Right kidney (tissue), 9 donors: ENCODE results near the gene UST.
A peak's percentile ranks its signal among the peaks of the same experiment; 100 is the strongest.

ENCODE experiments used
- DNase-seq: peaks from one replicate; pipeline ENCODE4 v3.0.0-alpha.2; 2016
- long read RNA-seq, 8 donors: transcript quantifications; one replicate each; lab custom pipeline, GENCODE V29; 2026

The UST gene, protein sequence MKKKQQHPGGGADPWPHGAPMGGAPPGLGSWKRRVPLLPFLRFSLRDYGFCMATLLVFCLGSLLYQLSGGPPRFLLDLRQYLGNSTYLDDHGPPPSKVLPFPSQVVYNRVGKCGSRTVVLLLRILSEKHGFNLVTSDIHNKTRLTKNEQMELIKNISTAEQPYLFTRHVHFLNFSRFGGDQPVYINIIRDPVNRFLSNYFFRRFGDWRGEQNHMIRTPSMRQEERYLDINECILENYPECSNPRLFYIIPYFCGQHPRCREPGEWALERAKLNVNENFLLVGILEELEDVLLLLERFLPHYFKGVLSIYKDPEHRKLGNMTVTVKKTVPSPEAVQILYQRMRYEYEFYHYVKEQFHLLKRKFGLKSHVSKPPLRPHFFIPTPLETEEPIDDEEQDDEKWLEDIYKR
- long read RNA-seq, donor 1, full-length matches to known transcripts: 1 of 1 reads
- long read RNA-seq, donor 1, partial matches to known transcripts: 0 of 1 reads
- long read RNA-seq, donor 1, other reads (novel, unspliced or antisense): 0 of 1 reads
- long read RNA-seq, donor 2, full-length matches to known transcripts: 1 of 1 reads
- long read RNA-seq, donor 2, partial matches to known transcripts: 0 of 1 reads
- long read RNA-seq, donor 2, other reads (novel, unspliced or antisense): 0 of 1 reads
- long read RNA-seq, donor 3, full-length matches to known transcripts: 1 of 1 reads
- long read RNA-seq, donor 3, partial matches to known transcripts: 0 of 1 reads
- long read RNA-seq, donor 3, other reads (novel, unspliced or antisense): 0 of 1 reads
- long read RNA-seq, donor 4, full-length matches to known transcripts: 1 of 1 reads
- long read RNA-seq, donor 4, partial matches to known transcripts: 0 of 1 reads
- long read RNA-seq, donor 4, other reads (novel, unspliced or antisense): 0 of 1 reads
- long read RNA-seq, donor 5, full-length matches to known transcripts: 2 of 2 reads
- long read RNA-seq, donor 5, partial matches to known transcripts: 0 of 2 reads
- long read RNA-seq, donor 5, other reads (novel, unspliced or antisense): 0 of 2 reads
- long read RNA-seq, donor 6, full-length matches to known transcripts: 1 of 1 reads
- long read RNA-seq, donor 6, partial matches to known transcripts: 0 of 1 reads
- long read RNA-seq, donor 6, other reads (novel, unspliced or antisense): 0 of 1 reads
- long read RNA-seq, donor 7, full-length matches to known transcripts: 2 of 2 reads
- long read RNA-seq, donor 7, partial matches to known transcripts: 0 of 2 reads
- long read RNA-seq, donor 7, other reads (novel, unspliced or antisense): 0 of 2 reads
- long read RNA-seq, donor 8, full-length matches to known transcripts: 1 of 1 reads
- long read RNA-seq, donor 8, partial matches to known transcripts: 0 of 1 reads
- long read RNA-seq, donor 8, other reads (novel, unspliced or antisense): 0 of 1 reads

DNA sequence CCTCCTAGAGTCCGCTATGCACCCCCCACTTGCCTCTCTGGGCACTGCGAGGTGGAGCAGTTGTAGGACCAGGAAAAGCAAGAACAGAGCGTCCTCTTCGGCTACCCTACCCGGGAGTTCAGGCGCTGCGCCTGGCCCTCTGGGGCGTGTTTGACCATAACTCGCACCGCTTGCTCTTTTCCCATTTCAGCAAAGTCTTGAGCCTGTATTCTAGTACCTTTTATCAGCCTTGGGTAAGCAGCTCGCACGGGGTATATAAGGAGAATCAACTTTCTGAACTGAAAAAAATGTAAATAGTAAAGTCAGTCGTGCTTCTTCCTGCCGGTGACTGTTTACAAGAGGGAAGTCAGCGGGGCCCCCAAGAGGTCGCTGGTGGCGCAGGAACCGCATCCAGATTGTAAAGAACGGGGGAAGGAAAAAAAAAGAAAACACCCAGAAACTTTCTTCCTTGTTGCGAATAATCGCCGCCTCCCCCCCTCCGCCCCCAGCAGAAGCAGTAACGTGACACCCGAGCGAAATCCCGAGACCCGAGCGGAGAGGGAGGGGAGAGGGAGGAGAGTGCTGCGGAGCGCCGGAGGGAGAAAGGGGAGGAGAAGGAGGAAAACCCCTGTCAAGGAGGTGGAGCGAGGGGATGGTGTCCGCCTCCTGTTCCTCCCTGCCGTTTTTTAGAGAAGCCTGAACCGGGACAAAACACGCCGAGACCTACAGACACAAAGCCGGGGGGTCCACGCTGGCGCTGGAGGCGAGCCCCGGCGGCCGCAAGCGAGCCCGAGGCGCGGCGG is at the start of gene UST:
UST (plus strand) TSS at position 668 of the 782 bp plus-strand sequence. CDS start 401 bp downstream, outside the sequence.
- peak; percentile 82 for DNase-seq

DNA sequence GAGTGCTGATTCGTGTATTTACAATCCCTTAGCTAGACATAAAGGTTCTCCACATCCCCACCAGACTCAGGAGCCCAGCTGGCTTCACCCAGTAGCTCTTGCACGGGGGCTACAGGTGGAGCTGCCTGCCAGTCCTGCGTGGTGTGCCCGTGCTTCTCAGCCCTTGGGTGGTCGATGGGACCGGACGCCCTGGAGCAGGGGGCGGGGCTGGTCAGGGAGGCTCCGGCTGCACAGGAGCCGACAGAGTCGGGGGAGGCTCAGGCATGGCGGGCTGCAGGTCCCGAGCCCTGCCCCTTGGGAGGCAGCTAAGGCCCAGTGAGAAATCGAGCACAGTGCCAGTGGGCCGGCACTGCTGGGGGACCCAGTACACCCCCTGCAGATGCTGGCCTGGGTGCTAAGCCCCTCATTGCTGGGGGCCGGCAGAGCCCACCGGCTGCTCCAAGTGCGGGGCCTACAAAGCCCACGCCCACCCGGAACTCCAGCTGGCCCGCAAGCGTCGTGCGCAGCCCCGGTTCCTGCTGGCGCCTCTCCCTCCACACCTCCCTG is 48.9 kb upstream of the UST start:
- no peak for DNase-seq

DNA sequence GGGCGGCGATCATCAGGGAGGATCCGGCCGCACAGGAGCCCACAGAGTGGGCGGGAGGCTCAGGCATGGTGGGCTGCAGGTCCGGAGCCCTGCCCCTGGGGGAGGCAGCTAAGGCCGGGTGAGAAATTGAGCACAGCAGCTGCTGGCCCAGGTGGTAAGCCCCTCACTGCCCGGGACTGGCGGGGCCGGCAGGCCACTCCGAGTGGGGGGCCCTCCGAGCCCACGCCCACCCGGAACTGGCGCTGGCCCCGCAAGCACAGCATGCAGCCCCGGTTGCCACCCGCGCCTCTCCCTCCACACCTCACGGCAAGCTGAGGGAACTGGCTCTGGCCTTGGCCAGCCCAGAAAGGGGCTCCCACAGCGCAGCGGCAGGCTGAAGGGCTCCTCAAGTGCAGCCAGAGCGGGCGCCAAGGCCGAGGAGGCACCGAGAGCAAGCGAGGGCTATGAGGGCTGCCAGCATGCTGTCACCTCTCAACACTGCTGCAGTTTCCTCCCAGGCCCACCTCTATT is 48.1 kb upstream of the UST start:
- DNase-seq: no peak

DNA sequence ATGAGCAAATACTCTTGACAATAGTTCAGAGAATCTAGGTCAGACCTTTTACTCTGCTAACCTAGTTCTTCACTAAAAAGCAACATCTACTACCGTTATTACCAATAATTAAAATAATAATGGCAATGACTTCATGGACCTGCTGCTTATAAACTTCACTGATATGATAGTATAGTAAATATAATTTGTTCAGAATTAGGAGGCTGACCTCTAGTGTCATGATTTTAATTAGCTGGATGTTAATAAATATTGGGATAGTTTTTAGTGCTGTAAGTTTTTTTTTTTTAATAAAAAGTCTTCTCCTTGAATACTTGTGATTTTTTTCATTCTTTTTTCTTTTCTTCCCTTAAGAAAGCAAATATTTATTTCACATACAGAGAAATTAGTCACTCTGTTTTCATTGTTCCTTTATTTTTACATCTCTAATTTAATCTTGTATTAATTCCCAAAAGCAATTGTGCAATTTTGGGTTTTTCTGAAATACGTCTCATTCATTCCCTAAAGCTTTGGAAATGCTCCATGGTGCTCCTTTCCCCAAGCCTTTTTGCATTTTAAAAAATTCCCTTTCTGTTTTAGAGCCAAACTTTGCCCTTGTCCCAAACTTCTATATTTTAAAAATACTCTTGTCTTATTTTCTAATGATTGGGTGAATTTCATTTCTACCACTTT is 46.6 kb upstream of the UST start:
- DNase-seq: no peak

DNA sequence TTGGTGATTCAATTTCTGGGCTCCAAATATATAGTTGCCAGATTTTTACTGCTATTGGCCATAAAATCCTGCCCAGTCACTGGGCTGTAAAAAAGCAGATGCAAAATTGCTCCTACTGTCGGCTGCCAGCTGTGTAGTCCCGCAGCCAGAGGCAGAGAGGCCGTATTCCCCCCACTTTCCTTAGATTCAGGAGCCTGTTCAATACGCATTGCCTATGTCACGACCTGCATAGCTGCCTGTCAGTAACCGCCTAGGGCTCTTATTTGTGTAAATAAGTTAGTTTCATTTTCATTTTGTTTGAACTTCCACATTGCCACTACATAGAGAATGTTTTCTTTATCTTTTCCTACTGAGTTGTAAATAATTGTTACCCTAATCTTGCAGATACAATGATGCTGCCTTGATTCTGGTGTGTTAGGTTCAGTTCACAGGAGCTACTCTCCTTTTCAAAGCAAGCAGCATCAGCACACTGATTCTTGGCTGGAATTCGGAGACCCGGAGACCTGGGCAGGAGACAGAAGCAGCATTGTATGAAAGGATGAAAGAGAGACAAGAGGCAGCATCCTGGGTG is 46.0 kb upstream of the UST start:
- DNase-seq: no peak

DNA sequence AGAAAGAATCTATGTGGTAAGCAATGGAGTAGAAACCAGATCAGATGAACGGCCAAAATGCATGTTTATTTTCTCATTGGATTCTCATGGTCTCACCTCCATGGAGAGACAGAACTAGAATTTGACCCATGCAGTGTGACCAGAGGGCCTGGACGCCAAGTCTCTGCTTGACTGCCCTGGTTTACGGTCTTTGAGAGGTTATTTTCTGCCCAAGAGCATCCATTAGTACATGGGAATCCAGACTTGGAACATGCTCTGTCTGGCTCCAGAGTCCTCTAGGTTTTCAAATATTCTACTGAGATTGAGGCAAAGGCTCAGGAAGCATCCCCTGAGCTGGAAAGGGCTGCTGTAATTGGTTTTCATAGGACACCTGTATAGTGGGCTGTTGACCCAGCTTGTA is 45.5 kb upstream of the UST start:
- no peak for DNase-seq

DNA sequence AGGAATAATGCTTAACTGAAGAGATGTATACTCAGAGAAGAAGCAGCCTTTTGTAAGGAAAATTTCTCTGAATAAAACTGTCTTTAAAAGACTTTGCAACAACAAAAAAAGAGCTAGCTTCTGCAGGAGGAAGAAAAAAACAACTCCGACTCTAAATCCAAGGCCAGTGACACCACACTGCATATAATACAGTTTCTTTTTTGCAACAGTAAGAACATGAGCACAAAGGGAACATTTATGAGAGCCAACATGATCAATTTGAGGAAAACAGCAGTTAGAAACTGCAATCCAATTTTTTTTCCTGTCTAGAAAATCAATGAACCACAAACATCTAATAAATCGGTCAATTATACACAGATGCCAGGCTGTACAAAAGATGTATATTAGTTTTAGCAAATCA is 42.9 kb upstream of the UST start:
- DNase-seq: no peak

DNA sequence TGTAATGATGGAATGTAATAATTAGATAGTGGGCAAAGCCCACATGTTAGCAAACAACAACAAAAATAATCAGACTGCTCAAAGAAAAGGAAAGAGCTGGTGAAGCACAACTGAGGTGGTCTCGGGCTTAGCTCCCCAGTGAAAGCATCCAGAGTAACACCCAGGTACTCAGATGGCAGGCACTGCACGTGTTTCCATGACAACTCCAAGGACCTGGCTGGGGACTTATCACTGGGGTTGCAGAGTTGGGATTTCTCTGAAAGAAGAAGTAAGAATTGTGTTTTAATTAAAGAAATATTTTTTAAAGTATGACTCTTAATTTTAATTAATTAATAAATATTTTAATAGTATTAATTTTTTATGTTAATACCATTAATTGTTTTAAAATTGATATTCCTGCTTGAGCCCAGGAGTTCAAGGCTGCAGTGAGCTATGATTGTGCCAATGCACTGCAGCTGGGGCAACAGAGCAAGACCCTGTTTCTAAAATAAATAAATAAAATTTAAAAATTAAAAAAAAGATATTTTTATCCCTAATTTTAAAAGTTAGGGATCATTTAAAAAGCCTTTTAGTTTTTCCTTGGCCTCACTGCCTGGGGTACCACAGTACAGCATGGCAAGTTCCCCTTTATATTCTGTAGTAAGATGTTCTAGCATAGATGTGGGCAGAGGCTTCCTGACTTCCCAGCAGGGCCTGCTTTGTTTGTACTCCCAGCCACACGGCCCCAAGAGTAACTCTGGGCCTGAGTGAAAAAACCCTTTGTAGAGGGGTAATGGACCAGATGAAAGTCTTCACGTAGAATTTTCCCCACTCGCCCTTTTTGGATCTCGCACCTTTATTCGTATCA is 42.2 kb upstream of the UST start:
- no peak for DNase-seq

DNA sequence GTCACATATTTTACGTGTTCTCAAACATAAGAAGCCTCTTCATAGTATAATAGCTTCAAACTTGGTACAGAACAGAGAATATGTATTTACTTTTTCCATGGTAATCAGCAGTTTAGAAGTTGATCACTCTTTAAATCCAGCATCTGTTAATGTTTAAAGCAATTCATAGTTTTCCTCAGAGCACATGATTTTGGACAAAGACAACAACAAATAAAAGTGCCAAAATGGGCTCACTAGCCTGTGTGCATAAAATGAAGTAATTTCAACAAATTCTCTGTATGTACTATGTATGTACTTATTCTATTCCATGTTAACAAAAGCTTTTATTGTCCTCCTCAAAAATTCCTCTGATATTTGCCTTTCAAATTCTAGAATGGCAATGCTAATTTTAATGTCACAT is 38.1 kb upstream of the UST start:
- DNase-seq: no peak

DNA sequence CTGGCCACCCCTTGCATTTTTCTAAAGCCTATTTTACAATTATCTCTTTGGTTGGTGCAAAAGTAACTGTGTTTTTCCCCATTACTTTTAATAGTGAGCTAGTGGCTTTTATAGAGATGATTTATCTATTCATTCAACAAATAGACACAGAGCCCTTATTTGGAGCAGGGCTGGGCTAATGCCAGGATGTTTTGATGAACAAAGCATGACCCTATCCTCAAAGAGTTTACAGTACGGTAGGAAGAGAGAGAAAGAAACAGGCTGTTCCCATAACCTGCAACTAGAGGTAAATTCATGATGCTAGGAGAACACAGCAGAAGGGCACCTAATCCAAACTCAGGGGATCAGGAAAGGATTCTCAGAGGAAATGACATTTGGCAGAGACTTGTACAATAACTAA is 37.3 kb upstream of the UST start:
- no peak for DNase-seq

DNA sequence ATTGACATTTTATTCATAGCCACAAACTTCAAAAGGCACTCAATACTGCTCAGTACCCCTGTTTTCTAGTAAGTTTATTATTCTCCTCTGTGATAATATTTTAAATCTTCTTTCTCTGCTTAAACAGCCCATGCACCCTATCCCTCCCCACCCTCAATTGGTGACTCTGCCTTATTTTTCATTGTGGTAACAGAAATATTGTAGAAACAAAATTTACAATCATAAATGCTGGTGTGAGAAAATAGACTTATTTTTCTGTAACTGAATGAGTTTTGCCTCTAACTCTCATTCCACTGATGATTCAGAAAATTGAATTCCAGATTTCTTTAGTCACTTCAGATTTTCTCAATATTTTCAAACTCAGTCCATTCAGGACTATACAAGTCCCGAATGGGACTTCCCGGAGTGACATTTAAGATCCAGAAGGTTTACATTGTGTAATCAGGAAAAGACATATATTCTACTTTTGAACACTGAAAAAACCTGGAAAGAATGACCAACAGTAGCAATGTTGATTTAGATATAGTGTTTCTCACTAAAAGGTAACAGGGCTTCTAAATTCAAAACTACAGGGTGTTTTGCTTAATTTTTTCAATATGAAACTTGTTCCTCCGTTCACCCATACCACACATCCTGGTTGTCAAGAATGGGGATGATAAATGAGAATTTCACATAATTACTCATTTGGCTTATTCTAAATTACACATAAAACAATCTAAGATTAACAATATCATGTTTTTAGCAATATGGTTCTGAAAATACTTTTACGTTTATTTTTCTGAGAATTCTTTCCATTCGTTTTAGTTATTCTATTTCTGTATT is 34.8 kb upstream of the UST start:
- no peak for DNase-seq

DNA sequence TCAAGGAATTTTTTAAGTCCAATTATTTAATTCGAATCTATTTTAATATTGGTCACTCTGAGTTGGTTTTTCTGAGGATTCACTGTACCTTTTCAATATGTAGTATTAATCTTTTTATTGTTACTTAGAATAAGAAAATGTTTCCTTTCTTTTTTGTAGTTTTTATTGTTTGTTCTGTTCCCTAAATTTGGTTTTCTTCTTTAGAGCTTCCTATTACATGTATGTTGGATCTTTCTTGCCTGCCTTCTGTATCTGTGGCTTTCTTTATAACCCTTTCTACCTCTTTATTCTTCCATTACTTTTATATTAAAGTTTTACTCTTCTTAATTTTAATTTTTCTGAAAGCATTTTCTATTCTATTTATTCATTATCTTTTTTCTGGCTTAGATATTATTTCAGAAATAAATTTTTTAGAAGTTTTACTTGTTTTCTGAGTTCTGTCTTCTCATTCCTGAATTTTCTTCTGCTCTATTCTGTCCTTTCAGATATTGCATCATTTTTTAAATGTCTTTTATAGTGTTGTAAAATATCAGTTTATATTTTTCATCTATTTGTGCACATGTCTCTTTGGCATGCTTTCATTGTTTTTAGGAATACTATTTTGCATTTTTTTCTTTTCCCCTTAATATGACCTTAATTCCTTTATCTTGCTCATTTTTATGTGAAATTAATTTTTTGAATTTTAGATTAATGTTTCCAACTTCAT is 33.6 kb upstream of the UST start:
- no peak for DNase-seq

DNA sequence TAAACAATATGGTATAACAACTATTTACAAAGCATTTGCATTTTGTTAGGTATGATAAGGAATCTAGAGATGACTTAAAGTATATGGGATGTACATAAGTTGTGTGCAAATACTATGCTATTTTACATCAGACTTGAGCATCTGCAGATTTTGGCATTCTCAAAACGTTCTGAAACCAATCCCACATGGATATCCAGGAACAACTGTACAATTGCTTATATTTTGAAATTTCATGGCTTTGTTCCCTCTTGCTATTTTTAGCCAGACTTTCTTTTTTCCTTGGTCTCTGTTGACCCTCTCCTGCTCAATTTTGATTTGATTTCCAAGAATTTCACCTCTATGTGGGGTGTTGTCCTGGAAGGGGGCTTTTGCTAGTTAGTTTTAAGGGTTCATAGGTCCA is 32.9 kb upstream of the UST start:
- no peak for DNase-seq

DNA sequence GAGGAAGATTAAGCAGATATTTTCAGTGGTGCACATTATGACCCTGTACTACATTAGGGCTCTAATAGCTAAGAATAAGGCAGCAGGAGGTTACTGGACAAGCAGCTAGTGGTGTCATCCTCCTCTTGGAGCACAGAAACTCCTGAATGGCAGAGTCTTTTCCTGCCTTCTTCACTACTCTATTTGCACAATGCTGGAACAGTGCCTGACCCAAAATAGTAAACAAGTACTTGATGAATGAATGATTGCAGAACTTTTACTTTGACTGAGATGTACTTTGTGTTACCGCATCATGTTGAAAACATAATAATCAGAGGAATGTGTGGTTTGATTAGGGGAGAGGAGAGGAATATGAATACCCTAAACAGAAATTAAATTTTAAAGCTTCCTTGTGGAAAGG is 30.0 kb upstream of the UST start:
- no peak for DNase-seq

DNA sequence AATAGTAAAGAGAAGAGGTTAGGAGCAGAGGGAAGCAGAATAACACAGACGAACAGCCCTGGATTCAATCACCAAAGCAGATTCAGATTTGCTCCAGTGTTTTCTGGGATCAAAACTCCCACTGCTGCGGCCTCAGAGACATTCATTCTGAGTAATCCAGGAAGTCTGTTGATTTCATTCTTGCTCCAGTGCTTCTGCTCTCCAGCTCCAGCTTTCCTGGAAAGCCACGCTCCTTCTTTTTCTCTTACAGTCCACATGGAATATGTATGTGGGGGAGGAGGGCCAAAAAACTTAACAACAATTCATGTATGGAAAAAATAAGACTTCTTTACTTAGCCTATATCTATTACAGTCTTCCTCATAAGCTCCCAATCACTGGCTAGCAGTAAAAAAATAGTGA is 26.4 kb upstream of the UST start:
- no peak for DNase-seq

DNA sequence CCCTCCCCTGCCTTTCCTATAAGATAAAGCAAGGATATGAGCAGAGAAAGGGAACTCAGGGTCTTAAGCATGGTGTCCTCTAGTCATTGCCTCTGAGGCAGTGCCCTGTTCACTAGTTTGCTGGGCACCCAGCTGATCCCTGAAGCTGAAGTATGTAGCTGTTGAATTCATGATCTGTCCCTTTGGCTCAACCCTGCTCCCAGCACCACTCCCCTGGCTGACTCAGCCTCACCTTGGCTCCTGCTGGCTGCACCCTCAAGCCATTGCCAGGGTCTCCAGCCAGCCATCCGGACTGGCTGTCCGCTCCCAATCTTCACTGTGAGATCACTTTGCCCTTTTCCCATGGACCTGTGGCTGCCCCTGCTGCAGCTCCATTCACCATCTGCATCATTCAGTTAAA is 25.9 kb upstream of the UST start:
- no peak for DNase-seq

DNA sequence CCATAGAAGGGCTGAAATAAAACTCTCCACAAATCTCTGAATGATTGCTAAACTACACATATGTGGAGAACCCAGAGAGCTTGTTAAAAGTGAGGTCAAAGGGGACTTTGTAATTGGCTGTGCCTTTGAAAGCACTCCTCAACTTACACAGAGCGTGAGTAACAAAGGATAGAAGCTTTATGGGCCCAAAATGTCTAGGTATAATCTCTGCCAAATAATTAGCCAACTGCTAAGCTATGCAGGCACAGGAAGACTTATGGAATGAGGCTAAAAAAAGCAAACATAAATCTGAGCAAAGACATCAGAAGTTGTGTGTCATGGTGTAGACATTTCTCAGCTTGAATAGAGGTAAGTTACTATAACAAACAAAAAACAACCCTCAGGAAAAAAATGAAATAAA is 23.3 kb upstream of the UST start:
- no peak for DNase-seq

DNA sequence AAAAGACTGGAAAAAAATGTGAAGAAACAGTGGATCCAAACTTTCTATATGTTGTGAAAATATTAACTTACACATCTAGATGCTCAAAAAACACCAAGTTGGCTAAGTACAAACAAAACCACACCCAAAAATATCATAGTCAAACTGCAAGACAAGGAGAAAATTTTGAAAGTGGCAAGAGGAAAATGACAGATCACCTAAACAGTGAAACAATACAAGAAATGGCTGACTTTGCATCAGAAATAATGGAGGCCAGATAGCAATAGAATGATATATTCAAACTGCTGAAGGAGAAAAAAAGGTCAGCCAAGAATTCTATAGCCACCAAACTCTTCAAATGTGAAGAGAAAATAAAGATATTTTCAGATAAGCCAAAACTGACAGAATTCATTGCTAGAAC is 22.4 kb upstream of the UST start:
- DNase-seq: no peak
